Immature natural killer cell (primary cell): ENCODE measurements around the gene FAM241A. TPM values are rescaled to one million over a fixed set of nuclear protein-coding genes. Genes with fewer than 3 reads are reported as not detected.
"Not testable (repeated sequence)": the region's sequence is repeated elsewhere in the genome, so short reads cannot be mapped to it uniquely, and the experiment has no call there.

Experiments used
- DNase-seq, 3 donors: peaks; one replicate each; pipeline ENCODE4 v3.0.0; 2022; ENCODE audit warnings: mixed read lengths in 1 of 3
- H3K27ac Mint-ChIP-seq, 6 donors: one replicate each; pipeline ENCODE4 v1.8.0; 2020; ENCODE audit warnings: mixed read lengths in 6 of 6, mild to moderate bottlenecking in 5 of 6, inconsistent platforms in 4 of 6, moderate library complexity in 3 of 6
- H3K27me3 Mint-ChIP-seq, 3 donors: one replicate each; pipeline ENCODE4 v1.8.0; 2020 to 2021; ENCODE audit warnings: low read depth in 3 of 3, mild to moderate bottlenecking in 3 of 3, mixed read lengths in 3 of 3, moderate library complexity in 3 of 3, inconsistent platforms in 1 of 3
- H3K36me3 Mint-ChIP-seq, 3 donors: one replicate each; pipeline ENCODE4 v1.8.0; 2020; ENCODE audit warnings: mixed read lengths in 3 of 3, inconsistent platforms in 2 of 3, mild to moderate bottlenecking in 2 of 3
- H3K4me1 Mint-ChIP-seq, 2 donors: one replicate each; pipeline ENCODE4 v1.8.0; 2020; ENCODE audit warnings: inconsistent platforms in 2 of 2, mild to moderate bottlenecking in 2 of 2, mixed read lengths in 2 of 2, moderate library complexity in 1 of 2
- H3K4me3 Mint-ChIP-seq, 5 donors: one replicate each; pipeline ENCODE4 v1.8.0; 2020; ENCODE audit warnings: mild to moderate bottlenecking in 5 of 5, mixed read lengths in 5 of 5, inconsistent platforms in 3 of 5, moderate library complexity in 3 of 5
- H3K9me3 Mint-ChIP-seq, 6 donors: one replicate each; pipeline ENCODE4 v1.8.0; 2020; ENCODE audit warnings: mild to moderate bottlenecking in 6 of 6, mixed read lengths in 6 of 6, inconsistent platforms in 4 of 6, moderate library complexity in 3 of 6
- polyA plus RNA-seq, 3 donors: library from polyadenylated mRNA; unstranded; fragments of 300-500 nt; fragmentation: Illumina TruSeq; gene quantifications; one replicate each; pipeline ENCODE4 v1.2.3, GENCODE V29; 2021

FAM241A gene
- polyA plus RNA-seq, 3 donors from 2014 or later, result 0.67 to 1.4 (median 0.71) TPM

DNA sequence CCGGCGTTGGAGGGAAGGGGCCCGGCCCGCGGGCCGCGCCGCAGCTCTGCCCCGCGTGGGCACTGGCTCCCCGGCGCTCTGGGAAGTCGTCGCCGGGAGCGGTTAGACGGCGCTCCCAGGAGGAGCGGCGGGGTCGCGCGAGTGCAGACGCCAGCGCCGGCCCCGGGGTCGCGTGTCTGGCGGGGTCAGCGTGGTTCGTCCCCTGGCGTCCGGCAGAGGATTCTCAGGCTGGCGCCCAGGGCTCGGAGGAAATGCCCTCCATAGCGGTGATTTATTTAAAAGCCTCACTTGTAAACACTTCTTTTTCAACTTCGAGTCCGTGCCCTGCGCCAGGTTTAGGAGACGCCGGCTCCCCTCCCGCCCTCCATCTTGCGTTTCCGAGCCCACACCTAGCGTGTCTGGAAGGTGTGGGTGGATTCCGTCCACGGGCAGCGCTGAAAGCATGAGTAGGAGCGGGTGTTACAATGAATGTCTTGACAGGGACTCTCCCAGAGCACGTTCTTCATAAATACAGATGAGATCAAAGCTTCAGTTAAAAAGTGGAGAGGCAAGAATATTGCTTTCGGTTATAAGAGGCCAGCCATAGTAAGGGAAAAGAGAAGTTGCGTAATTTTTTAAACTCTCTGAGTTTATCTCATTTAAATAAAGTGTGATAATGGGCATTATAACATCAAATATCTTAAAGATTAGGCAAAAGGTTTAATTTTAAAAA lies 692 bp downstream of the FAM241A start:
- peaks cover 3 to 9% (median 5%) of the 10 kb centered on the region in 3 donors for H3K27me3 Mint-ChIP-seq
- H3K4me3 Mint-ChIP-seq, result peak overlapping the region; percentile 84 to 95 (median 93)
- no peaks in the 10 kb centered on the region for H3K36me3 Mint-ChIP-seq
- H3K9me3 Mint-ChIP-seq, result no peaks in the 10 kb centered on the region
- DNase-seq, result peak; percentile 47 to 62 (median 57)
- peak overlapping the region; percentile 61 to 95 (median 88) for H3K27ac Mint-ChIP-seq
- H3K4me1 Mint-ChIP-seq, result peaks cover 11 to 19% of the 10 kb centered on the region in 2 donors

DNA sequence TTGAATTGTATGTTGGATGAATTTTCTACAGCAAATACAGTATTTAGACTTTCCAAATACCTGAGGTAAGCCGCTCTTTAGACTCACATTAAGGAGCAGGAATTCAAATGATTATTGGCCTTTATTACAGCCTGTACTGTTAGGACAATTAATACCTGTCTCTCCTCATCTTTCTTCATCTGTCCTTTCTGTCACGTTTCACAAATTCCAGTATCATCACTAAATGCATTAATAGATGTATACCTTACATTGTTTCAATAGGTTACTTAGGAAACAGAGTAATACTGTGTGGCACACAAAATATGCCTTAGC lies 1.2 kb downstream of the FAM241A start:
- no peak for DNase-seq
- Mint-ChIP-seq H3K27ac (peak overlapping the region in 2 of 6 donors; percentile 18 to 61), H3K9me3 (no peaks in the 10 kb centered on the region), H3K36me3 (no peaks in the 10 kb centered on the region), H3K4me3 (peak overlapping the region; percentile 84 to 95 (median 93)), H3K27me3 (peaks cover 3 to 9% (median 7%) of the 10 kb centered on the region in 3 donors), H3K4me1 (peaks cover 11 to 19% of the 10 kb centered on the region in 2 donors)

DNA sequence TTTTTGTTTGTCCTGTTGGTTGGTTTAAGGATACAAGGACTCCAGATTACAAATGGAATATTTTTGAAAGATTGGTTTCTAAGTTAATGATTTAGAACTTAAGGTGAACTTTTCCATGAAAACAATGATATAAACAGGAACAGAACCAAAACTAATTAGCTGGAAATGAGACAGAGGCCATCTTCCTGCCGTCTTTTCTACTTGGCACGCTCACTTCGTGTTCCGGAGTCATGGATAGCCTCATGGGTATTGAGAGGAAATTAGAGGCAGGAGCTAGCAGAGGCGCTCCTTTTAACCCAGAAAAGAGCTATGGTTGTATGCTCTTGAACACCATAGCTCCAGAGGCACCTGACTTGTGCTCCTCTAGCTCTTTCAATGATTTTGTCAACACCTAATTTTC lies 2.4 kb downstream of the FAM241A start:
- Mint-ChIP-seq H3K27me3 (peaks cover 3 to 9% (median 7%) of the 10 kb centered on the region in 3 donors), H3K4me3 (no peak overlapping the region), H3K4me1 (peaks cover 11 to 19% of the 10 kb centered on the region in 2 donors), H3K9me3 (no peaks in the 10 kb centered on the region), H3K36me3 (no peaks in the 10 kb centered on the region), H3K27ac (no peak overlapping the region)
- DNase-seq, result no peak

DNA sequence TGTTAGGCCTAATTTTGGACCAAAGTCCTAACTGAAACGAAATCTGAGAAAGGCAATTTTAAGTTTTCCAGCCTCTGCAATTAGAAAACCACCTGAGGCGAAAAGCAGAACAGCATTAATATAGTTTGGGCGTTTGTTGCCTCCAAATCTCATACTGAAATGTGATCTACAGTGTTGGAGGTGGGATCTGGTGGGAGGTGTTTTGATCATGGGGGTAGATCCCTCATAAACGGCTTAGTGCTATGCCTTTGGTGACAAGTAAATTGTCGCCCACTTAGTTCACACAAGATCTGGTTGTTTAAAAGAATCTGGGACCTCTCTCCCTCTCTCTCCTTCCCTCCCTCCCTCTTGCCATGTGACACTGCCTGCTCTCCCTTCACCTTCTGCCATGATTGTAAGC lies 5.7 kb downstream of the FAM241A start:
- Mint-ChIP-seq H3K4me3 (no peak overlapping the region), H3K27me3 (peaks cover 1 to 7% (median 2%) of the 10 kb centered on the region in 3 donors), H3K36me3 (no peaks in the 10 kb centered on the region), H3K9me3 (no peaks in the 10 kb centered on the region), H3K4me1 (peaks cover 7 to 12% of the 10 kb centered on the region in 2 donors), H3K27ac (no peak overlapping the region)
- DNase-seq, result no peak

DNA sequence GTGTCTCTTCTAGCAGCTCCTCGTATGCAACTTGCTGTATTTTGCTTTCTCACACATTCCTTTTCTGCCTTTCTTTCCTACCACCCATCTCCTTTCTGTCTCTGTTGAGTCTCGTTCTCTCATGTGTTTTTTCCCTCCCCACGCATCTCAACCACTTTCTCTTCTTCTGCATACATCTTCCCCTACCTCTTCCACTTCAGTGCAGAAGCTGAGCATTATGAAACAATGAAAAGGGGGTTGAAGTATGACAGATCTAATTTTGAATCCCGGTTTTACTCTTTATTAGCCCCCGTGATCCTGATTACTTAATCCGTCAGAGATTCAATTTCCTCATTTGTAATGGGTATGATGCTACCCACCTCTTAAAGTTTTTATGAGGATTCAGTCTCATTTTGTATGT lies 7.3 kb downstream of the FAM241A start:
- no peaks in the 10 kb centered on the region for H3K36me3 Mint-ChIP-seq
- peaks cover 2 to 10% (median 4%) of the 10 kb centered on the region in 3 donors for H3K27me3 Mint-ChIP-seq
- no peak overlapping the region for H3K4me3 Mint-ChIP-seq
- no peak for DNase-seq
- no peaks in the 10 kb centered on the region for H3K9me3 Mint-ChIP-seq
- no peak overlapping the region for H3K27ac Mint-ChIP-seq
- H3K4me1 Mint-ChIP-seq, result no peaks in the 10 kb centered on the region

DNA sequence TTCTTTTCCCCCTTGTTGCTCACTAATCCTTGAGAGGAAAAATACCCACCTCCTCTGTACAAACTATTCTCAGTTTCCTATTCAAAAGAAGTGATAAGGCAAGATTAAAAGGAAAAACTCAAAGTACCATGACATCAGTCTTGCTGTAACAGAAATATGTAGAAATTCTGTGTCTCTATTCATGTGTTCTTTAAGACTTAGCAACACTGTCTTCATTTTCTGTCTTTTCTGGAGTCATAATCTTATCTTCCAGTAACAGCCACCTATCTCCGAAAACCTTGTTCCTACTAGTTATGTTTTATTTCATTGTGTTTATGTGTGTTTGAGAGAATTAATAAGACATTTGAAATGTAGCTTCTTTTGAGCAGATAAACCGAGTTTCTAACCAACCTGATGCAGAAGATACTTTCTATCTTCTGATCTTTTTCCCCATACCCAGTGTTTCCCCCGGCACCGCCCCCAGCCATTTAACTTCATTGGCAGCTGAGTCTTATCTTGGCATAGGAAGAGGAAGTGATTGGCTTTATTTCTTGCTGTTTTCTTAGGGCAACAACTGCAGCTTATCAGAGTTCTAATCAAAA lies 8.0 kb downstream of the FAM241A start:
- Mint-ChIP-seq H3K4me3 (no peak overlapping the region), H3K36me3 (no peaks in the 10 kb centered on the region), H3K9me3 (no peaks in the 10 kb centered on the region), H3K4me1 (no peaks in the 10 kb centered on the region), H3K27ac (no peak overlapping the region), H3K27me3 (peaks cover 0 to 11% (median 2%) of the 10 kb centered on the region in 3 donors)
- DNase-seq, result no peak

DNA sequence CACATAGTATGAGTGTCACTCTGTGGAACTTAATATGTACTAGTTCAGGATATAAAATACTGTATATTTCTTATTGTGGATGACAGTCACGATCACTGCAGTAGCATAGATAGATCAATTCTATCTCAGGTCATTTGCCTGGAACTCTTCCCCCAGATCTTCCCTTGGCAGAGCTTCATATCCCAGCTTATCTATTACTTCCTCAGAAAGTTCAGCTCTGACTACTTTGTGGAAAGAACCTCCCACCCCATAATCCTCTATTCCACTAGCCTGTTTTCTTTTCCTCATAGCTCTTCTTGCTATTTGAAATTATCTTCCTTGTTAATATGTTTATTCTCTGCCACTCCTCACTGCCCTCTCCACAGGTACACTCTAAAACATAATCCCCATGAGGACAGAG lies 10.9 kb downstream of the FAM241A start:
- no peak for DNase-seq
- no peak overlapping the region for H3K27ac Mint-ChIP-seq
- peaks cover 0 to 11% (median 6%) of the 10 kb centered on the region in 3 donors for H3K27me3 Mint-ChIP-seq
- no peak overlapping the region for H3K4me3 Mint-ChIP-seq
- peaks cover 0 to 8% (median under 1%) of the 10 kb centered on the region in 6 donors for H3K9me3 Mint-ChIP-seq
- H3K4me1 Mint-ChIP-seq, result no peaks in the 10 kb centered on the region
- H3K36me3 Mint-ChIP-seq, result peaks cover 0 to 3% (median 0%) of the 10 kb centered on the region in 3 donors

DNA sequence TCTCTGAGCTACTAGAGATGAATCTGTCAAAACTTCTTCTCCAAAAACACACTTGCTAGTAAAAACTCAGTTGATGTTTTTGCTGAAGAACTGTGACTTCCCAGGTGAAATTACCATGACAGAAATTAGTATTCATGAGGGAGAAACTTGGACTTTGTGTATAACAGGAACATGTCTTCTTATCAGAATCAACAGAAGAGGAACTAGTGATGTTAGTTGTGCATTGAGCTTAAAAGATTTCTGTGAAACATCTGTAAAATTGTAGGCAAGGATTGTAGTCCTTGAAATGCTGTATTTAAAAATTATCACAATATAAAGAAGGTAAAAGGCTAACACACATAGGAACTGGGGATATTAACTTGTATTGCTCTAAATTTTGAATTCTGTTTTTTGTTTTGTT lies 11.3 kb downstream of the FAM241A start:
- Mint-ChIP-seq H3K27ac (no peak overlapping the region), H3K4me1 (no peaks in the 10 kb centered on the region), H3K27me3 (peaks cover 0 to 11% (median 4%) of the 10 kb centered on the region in 3 donors), H3K36me3 (peaks cover 0 to 3% (median 0%) of the 10 kb centered on the region in 3 donors), H3K9me3 (peaks cover 0 to 8% (median under 1%) of the 10 kb centered on the region in 6 donors), H3K4me3 (no peak overlapping the region)
- no peak for DNase-seq

DNA sequence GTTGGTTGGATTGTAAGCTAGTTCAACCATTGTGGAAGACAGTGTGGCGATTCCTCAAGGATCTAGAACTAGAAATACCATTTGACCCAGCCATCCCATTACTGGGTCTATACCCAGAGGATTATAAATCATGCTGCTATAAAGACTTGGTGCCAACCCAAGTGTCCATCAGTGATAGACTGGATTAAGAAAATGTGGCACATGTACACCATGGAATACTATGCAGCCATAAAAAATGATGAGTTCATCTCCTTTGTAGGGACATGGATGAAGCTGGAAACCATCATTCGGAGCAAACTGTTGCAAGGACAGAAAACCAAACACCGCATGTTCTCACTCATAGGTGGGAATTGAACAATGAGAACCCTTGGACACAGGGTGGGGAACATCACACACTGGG lies 18.5 kb downstream of the FAM241A start:
- H3K4me1 Mint-ChIP-seq, result peaks cover 1 to 12% of the 10 kb centered on the region in 2 donors
- H3K9me3 Mint-ChIP-seq, H3K36me3 Mint-ChIP-seq, H3K27ac Mint-ChIP-seq, H3K4me3 Mint-ChIP-seq, H3K27me3 Mint-ChIP-seq, DNase-seq: not testable (repeated sequence)

DNA sequence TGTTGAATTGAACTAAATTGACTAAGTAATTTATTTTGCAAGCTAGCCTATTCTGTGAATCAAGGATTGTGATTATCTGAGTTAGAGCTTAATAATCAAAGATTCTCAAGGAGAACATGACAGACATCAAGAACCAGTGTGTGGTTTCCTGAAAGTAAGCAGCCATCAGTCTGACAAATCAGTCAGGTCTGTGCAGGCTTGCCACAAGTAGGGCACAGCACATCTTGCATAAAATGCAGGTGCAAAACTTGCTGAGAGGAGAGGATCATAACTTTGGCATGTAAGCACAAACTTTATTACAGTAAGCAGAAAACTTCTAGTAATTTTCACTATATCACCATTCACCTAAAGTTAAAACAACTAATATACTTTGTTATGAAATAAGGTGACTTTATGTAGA lies 22.5 kb downstream of the FAM241A start:
- Mint-ChIP-seq H3K27me3 (peaks cover 0 to 2% (median 1%) of the 10 kb centered on the region in 3 donors), H3K4me1 (peaks cover 4 to 21% of the 10 kb centered on the region in 2 donors), H3K9me3 (no peaks in the 10 kb centered on the region), H3K27ac (no peak overlapping the region), H3K36me3 (no peaks in the 10 kb centered on the region), H3K4me3 (no peak overlapping the region)
- no peak for DNase-seq

DNA sequence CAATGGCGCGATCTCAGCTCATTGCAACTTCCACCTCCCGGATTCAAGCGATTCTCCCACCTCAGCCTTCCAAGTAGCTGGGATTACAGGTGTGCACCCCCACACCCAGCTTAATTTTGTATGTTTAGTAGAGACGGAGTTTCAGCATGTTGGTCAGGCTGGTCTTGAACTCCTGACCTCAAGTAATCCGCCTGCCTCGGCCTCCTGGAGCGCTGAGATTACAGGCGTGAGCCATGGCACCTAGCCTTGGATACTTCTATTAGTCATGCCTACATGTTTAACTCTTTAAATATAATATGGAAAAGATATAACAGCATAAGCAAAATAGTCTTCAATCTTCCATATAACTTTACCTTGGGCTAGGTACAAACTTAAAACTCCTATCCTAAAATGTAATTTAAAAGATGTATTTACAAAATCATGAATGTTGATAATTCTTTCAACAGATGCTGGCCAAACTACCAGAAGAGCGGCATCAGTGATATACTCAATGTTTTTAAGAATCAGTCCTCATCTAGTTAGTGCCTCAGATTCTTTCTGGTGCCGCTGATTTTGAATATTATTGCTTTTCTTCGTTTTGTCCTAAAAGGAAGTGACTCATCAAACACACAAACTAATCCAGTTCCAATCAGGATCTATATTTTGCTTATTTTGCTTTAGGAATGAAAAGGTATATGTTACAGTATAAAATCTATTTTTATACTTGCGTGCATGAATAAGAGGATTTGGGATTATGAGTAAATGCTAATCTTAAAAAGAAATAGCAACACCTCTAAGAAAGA lies 23.7 kb downstream of the FAM241A start:
- Mint-ChIP-seq H3K36me3 (no peaks in the 10 kb centered on the region), H3K4me1 (peaks cover 4 to 21% of the 10 kb centered on the region in 2 donors), H3K4me3 (no peak overlapping the region), H3K27ac (no peak overlapping the region), H3K9me3 (no peaks in the 10 kb centered on the region), H3K27me3 (peaks cover 0 to 2% (median 0%) of the 10 kb centered on the region in 3 donors)
- DNase-seq, result no peak

DNA sequence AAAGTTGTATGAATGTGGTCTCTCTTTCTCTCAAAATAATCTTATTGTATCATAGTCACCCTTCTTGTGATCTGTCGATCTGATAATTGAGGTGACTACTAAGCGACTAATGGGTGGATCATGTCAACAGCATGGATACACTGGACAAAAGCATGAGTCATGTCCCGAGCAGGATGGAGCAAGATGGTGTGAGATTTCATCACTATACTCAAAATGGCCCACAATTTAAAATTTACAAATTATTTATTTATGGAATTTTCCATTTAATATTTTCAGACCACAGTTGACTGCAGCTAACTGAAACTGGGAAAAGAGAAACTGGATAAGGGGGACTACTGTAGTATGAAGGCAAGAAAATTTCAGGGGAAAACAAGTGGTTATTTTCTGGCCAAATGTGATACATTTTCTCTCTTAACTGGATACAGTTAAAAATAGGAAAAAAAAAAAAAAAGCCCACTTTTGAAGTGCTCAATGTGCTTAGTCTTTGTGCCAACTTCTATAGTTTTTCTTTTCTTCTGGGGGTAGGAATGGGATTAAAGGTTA lies 25.3 kb downstream of the FAM241A start:
- no peak overlapping the region for H3K4me3 Mint-ChIP-seq
- H3K9me3 Mint-ChIP-seq, result no peaks in the 10 kb centered on the region
- H3K27me3 Mint-ChIP-seq, result peaks cover 0 to 6% (median 0%) of the 10 kb centered on the region in 3 donors
- H3K27ac Mint-ChIP-seq, result no peak overlapping the region
- no peak for DNase-seq
- H3K4me1 Mint-ChIP-seq, result peaks cover 4 to 21% of the 10 kb centered on the region in 2 donors
- no peaks in the 10 kb centered on the region for H3K36me3 Mint-ChIP-seq

DNA sequence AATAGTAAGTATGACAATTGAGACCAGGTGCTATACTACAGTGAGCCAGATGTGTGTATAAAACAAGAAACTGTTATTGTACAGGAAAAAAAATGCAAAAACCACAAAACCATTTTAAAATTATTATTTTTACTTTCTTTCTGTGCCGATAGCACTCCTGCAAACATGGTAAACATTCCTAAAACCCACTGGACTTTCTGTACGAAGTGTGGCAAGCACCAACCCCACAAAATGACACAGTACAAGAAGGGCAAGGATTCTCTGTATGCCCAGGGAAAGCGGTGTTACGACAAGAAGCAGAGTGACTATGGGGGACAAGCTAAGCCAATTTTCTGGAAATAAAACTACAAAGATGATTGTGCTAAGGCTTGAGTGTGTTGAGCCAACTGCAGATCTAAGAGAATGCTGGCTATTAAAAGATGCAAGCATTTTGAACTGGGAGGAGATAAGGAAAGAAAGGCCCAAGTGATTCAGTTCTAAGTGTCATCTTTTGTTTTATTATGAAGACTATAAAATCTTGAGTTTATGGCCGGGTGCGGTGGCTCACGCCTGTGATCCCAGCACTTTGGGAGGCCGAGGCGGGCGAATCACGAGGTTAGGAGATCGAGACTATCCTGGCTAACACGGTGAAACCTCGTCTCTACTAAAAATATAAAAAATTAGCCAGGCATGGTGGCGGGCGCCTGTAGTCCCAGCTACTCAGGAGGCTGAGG lies 26.0 kb downstream of the FAM241A start:
- H3K27me3 Mint-ChIP-seq, H3K9me3 Mint-ChIP-seq, DNase-seq, H3K4me3 Mint-ChIP-seq, H3K36me3 Mint-ChIP-seq: not testable (repeated sequence)
- H3K27ac Mint-ChIP-seq, result peak overlapping the region in 1 of 6 donors; percentile 36
- H3K4me1 Mint-ChIP-seq, result peaks cover 4 to 21% of the 10 kb centered on the region in 2 donors
